ENCODE data around the gene NDUFAF2.
"Not testable (repeated sequence)": the region's sequence is repeated elsewhere in the genome, so short reads cannot be mapped to it uniquely, and the experiment has no call there.

Gene NDUFAF2

GRCh38 chr5:60992871-60993270 is 47.9 kb downstream of the NDUFAF2 start:
- DNase-seq (ENCODE audit: extremely low read depth in 1 of 2, low read depth in 1 of 2), result no peak

GRCh38 chr5:60993425-60993824 is 48.4 kb downstream of the NDUFAF2 start:
- no peak for DNase-seq (ENCODE audit: extremely low read depth in 1 of 2, low read depth in 1 of 2)

DNA sequence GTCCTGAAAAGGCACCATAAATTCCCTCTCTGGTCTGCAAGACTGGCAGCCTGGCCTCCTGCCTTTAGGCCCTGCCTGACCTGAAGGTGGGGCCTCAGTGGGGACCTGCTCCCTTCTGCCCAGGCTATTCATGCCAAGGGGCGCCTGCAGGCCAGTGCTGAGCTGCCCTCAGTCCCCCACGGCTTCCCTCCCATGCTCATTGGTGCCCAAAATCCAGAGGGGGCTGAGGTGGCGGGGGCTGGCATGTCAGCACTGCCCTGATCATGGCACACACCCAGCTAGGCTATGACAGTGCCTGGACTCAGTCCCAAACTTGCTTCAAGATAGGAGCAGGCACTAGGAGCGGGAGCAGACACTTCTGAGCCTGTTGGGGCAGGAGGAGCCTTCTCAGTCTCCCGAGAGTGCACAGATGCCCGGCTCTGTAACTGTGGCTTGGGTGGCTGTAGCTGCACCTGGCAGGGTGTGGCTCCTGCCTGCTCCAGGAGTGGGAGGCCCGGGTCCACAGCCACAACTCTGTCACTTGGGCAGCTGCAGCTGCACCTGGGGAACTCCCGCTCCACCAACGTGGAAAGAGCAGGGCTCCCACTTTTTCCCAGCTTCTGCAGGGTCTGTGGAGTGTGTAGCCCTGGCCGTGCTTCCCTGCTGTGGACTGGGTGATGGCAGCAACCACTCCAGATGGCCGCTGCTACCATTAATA is 49.0 kb downstream of the NDUFAF2 start:
- no peak for DNase-seq (ENCODE audit: extremely low read depth in 1 of 2, low read depth in 1 of 2)

GRCh38 chr5:60996368-60996767 is 51.4 kb downstream of the NDUFAF2 start:
- DNase-seq (ENCODE audit: extremely low read depth in 1 of 2, low read depth in 1 of 2), result no peak

- no peak for DNase-seq (ENCODE audit: extremely low read depth in 1 of 2, low read depth in 1 of 2)
Observed at GRCh38 chr5:60997721-60998120, 52.7 kb downstream of the NDUFAF2 start.

DNA sequence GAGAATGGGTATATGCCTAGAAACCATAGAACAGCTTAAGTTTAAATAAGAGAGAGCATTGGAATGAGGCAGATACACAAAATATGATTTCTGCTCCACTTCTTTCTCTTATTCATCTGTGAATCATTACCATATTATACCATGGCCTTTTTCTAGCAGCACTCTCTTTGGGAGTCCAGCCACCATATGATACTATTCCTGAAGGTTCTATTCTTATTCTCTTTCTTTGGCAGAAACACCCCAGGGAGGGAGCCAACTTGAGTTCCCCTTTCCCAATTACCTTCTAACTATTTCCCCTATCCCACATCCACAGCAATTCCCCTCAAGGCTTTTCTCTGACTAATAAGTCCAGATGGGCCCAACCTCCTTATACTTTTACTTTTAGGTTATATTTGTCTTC is 55.9 kb downstream of the NDUFAF2 start:
- no peak for DNase-seq (ENCODE audit: extremely low read depth in 1 of 2, low read depth in 1 of 2)

- DNase-seq (ENCODE audit: extremely low read depth in 1 of 2, low read depth in 1 of 2), result no peak
Observed at GRCh38 chr5:61001647-61002046, 56.6 kb downstream of the NDUFAF2 start.

- no peak for DNase-seq (ENCODE audit: extremely low read depth in 1 of 2, low read depth in 1 of 2)
Observed at GRCh38 chr5:61002611-61003355, 57.8 kb downstream of the NDUFAF2 start.

DNA sequence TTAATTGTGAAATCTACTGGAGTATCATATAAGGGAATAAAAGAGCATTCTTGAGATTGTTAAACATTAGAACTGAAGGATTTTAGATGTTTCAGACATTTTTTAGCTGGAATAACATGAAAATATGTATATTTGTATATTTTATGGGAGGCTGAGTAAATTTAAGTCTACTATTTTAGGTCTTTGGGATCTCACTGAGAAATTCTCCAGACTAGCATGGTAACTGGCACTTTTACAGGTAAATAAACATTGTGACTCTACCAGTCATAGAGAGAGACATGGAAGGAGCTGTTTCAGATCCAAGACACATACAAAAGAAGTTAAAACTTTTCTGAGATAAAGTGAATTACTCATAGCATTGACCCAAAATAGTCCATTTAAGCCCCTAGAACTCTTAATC is 59.4 kb downstream of the NDUFAF2 start:
- DNase-seq (ENCODE audit: extremely low read depth in 1 of 2, low read depth in 1 of 2), result no peak

DNA sequence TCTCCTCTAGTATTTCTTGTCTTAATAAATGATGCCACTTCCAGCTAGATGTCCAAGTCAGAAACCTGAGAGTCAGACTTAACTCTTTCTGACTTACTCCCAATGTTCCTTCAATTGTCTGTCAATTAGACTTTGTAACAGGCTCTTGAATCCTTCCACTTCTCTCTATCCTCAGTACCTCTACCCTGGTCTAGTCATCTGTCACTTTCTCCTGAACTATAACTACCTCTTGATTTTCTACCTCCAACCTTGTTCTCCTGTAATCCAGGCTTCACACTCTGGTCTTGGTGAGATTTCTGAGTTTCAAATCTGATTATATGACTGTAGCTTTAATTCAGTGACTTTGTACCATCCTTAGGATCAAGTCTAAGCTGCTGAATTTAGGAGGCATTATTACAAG is 64.9 kb downstream of the NDUFAF2 start:
- DNase-seq (ENCODE audit: extremely low read depth in 1 of 2, low read depth in 1 of 2), result no peak

- DNase-seq (ENCODE audit: extremely low read depth in 1 of 2, low read depth in 1 of 2), result no peak
Observed at GRCh38 chr5:61010467-61011454, 65.8 kb downstream of the NDUFAF2 start.

GRCh38 chr5:61018062-61018461 is 73.1 kb downstream of the NDUFAF2 start:
- no peak for DNase-seq (ENCODE audit: extremely low read depth in 1 of 2, low read depth in 1 of 2)

DNA sequence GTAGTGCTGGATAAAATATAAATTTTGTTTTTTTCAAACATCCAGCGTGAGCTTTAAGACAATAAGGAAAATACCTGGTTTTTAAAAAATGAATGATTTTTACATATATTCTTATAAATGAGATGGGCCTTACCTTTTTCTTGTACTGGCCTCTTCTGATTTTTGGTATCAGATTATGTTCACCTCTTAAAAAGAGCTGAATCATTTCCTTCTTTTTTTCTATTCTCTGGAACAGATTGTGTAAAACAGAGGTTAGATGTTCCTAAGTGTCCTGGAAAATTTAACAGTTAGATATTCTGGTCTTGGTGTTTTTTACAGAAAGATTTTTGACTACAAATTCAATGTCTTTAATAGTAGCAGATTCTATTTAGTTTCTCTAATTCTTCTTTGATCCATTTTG is 74.6 kb downstream of the NDUFAF2 start:
- DNase-seq (ENCODE audit: extremely low read depth in 1 of 2, low read depth in 1 of 2), result no peak

DNA sequence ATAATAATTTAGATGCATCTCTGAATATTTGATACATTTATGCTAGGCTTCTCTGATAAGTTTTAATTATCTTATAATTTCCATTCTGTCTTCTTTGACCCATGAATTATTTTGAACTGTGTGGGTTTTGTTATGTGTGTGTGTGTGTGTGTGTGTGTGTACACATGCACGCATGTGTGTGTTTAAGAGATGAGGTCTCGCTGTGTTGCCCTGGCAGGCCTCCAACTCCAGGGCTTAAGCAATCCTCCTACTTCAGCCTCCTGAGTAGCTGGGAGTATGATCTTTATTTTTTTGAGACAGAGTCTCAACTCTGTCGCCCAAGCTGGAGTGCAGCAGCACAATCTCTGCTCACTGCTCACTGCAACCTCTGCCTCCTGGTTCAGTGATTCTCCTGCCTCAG is 75.4 kb downstream of the NDUFAF2 start:
- no peak for DNase-seq (ENCODE audit: extremely low read depth in 1 of 2, low read depth in 1 of 2)

DNA sequence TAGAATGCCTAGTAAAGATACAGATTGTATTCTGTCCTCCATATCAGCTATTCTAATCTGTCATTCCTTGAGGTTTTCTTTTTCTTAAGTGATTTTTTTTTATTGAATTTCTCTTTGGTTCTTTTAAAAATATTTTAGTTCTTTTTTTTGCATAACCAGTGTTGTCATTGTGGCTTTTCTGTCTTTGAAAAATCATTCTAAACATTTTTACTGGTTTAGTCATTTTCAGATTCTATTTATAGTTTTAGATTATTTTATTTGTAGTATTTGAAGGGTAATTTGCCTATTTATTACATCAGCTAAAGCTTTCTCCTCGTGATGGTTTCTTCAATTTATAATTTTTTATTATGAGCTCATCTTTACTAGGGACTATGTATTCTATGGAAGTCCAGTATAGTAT is 78.1 kb downstream of the NDUFAF2 start:
- DNase-seq (ENCODE audit: extremely low read depth in 1 of 2, low read depth in 1 of 2), result no peak

GRCh38 chr5:61026004-61026403 is 81.0 kb downstream of the NDUFAF2 start:
- DNase-seq (ENCODE audit: extremely low read depth in 1 of 2, low read depth in 1 of 2), result no peak

DNA sequence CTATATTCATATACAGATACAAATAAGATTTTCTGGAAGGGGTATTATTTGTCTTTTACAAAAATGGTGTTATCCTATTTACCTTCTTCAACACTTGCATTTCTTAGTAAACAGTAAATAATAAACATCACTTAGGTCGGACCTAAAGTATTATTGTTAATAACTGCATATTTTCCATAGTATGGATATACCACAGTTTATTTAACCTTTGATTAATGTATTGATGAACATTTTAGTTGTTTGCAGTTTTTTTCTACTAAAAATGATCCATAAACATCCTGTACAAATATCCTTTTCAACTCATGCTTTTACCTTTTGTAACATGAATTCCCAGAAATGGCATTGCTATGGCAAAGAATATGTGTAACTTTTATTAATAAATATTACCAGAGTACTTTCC is 83.4 kb downstream of the NDUFAF2 start:
- DNase-seq (ENCODE audit: extremely low read depth in 1 of 2, low read depth in 1 of 2), result no peak

DNA sequence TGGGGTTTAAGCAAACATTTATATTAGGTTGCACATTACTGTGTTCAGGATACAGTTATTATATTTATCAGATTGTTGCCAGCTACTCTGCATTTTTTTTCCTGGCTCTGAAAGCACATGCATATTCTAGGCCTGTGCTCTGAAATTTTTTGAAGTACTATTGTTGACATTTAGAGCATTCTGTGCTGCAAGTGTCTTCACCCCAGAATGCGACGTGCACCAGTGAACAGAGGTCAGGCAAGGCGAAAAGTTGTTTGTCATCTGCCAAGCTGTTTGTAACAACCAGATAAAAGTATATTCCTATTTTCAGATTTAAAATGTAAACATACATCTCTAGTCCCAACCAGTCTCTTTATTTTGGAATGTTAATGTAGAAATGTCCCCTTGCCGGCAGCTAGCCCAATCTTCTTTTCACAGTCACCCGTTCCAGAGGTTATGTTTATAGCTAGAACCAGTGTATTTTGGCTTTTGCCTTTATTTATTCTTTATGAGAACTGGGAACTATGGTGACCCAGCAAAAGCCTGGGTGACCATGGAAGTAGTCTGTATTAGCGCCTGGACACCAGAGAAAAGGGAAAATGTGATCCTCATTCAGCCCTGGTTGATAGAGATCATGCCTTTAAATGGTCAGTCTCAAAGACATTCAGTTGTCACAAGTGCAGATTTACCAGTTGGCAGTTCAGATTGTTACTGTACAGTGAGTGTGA is 84.6 kb downstream of the NDUFAF2 start:
- DNase-seq (ENCODE audit: extremely low read depth in 1 of 2, low read depth in 1 of 2), result no peak

GRCh38 chr5:61030163-61030482 is 85.1 kb downstream of the NDUFAF2 start:
- DNase-seq (ENCODE audit: extremely low read depth in 1 of 2, low read depth in 1 of 2), result no peak

GRCh38 chr5:61031301-61031700 is 86.3 kb downstream of the NDUFAF2 start:
- not testable (repeated sequence) for DNase-seq (ENCODE audit: extremely low read depth in 1 of 2, low read depth in 1 of 2)

GRCh38 chr5:61044545-61044944 is 99.5 kb downstream of the NDUFAF2 start:
- no peak for DNase-seq (ENCODE audit: extremely low read depth in 1 of 2, low read depth in 1 of 2)
